Suprapubic skin (tissue), 4 donors: Measurements from ENCODE around the gene TNK2. TPM values are rescaled to one million over a fixed set of nuclear protein-coding genes. Genes with fewer than 3 reads are reported as not detected.

ENCODE experiments used
- DNase-seq, 2 donors: peaks; one replicate each; pipeline ENCODE4 v3.0.0-alpha.2; 2019; ENCODE audit warnings: low spot score in 2 of 2
- H3K27ac ChIP-seq: fragments of 200-600 bp; sonication (generic); one replicate; pipeline ENCODE4 v1.5.1; 2019
- H3K27me3 ChIP-seq: fragments of 200-600 bp; sonication (generic); one replicate; pipeline ENCODE4 v1.5.1; 2019
- H3K36me3 ChIP-seq: fragments of 200-600 bp; sonication (generic); one replicate; pipeline ENCODE4 v1.5.1; 2019
- H3K4me1 ChIP-seq: fragments of 200-600 bp; sonication (generic); one replicate; pipeline ENCODE4 v1.5.1; 2019
- H3K4me3 ChIP-seq: fragments of 200-600 bp; sonication (generic); one replicate; pipeline ENCODE4 v1.5.1; 2019; ENCODE audit warnings: mild to moderate bottlenecking
- H3K9me3 ChIP-seq: fragments of 200-600 bp; sonication (generic); one replicate; pipeline ENCODE4 v1.5.1; 2019
- CTCF ChIP-seq, 2 donors: fragments of 200-600 bp in 1 of 2; fragments of 450-650 bp in 1 of 2; sonication (generic) in 1 of 2; IDR thresholded peaks; one replicate each; pipeline ENCODE4 v1.5.1; 2016 to 2019; ENCODE audit warnings: antibody characterized with exemption in 2 of 2, mild to moderate bottlenecking in 1 of 2, moderate library complexity in 1 of 2
- EP300 ChIP-seq: sonication (generic); formaldehyde crosslinking; IDR thresholded peaks from one replicate; pipeline ENCODE4 v1.6.1; 2017; ENCODE audit warnings: antibody characterized with exemption
- POLR2A ChIP-seq, 2 donors: fragments of 450-650 bp; IDR thresholded peaks; one replicate each; pipeline ENCODE4 v1.6.1; 2017; ENCODE audit warnings: antibody characterized with exemption in 2 of 2, mild to moderate bottlenecking in 2 of 2, moderate library complexity in 2 of 2
- POLR2AphosphoS5 ChIP-seq, 3 donors: sonication (generic); formaldehyde crosslinking; IDR thresholded peaks; one replicate each; pipeline ENCODE4 v1.6.1; 2017; ENCODE audit warnings: antibody characterized with exemption in 3 of 3
- WGBS: methylation state at CpG from one replicate; pipeline ENCODE4 v1.1.5; 2018; 5-methylcytosine and 5-hydroxymethylcytosine counted together
- total RNA-seq, 4 donors: library from RNA; depleted of rRNA; stranded (reverse); fragments of >200 nt; gene quantifications; one replicate each; pipeline ENCODE4 v1.1.0, GENCODE V29; 2016

TNK2 gene
- total RNA-seq, 4 donors from 2014 or later: 52.4 to 101 (median 70.0) TPM

GRCh38 chr3:195854628-195855294, 53.6 kb downstream of the TNK2 start:
- Histone ChIP-seq H3K9me3 (no peaks in the 10 kb centered on the region), H3K27ac (no peak overlapping the region), H3K27me3 (no peaks in the 10 kb centered on the region), H3K36me3 (no peaks in the 10 kb centered on the region), H3K4me3 (no peak overlapping the region), H3K4me1 (peaks cover 20% of the 10 kb centered on the region)
- 60% methylated on average over 9 of the region's 9 CpGs for WGBS
- DNase-seq: no peak
- TF ChIP-seq EP300: no peak
- no peak for TF ChIP-seq POLR2AphosphoS5 (IDR thresholded peaks at IDR 0.05)
- no peak for TF ChIP-seq POLR2A (IDR thresholded peaks at IDR 0.05)
- no peak for TF ChIP-seq CTCF (IDR thresholded peaks at IDR 0.05)

GRCh38 chr3:195853996-195854395, 54.4 kb downstream of the TNK2 start:
- DNase-seq: no peak
- Histone ChIP-seq H3K9me3 (no peaks in the 10 kb centered on the region), H3K36me3 (no peaks in the 10 kb centered on the region), H3K4me1 (peaks cover 17% of the 10 kb centered on the region), H3K27ac (no peak overlapping the region), H3K27me3 (no peaks in the 10 kb centered on the region), H3K4me3 (no peak overlapping the region)
- TF ChIP-seq EP300 (no peak), POLR2A (IDR thresholded peaks at IDR 0.05) (no peak), CTCF (IDR thresholded peaks at IDR 0.05) (no peak), POLR2AphosphoS5 (IDR thresholded peaks at IDR 0.05) (no peak)
- 75% methylated on average over 14 of the region's 14 CpGs for WGBS

- H3K27ac ChIP-seq: no peak overlapping the region
- no peak for TF ChIP-seq CTCF (IDR thresholded peaks at IDR 0.05)
- TF ChIP-seq POLR2AphosphoS5 (IDR thresholded peaks at IDR 0.05): no peak
- TF ChIP-seq EP300: no peak
- TF ChIP-seq POLR2A (IDR thresholded peaks at IDR 0.05): no peak
- DNase-seq: no peak
- H3K36me3 ChIP-seq: no peaks in the 10 kb centered on the region
- WGBS: 80% methylated on average over 12 of the region's 20 CpGs
- H3K9me3 ChIP-seq: no peaks in the 10 kb centered on the region
- H3K4me3 ChIP-seq: no peak overlapping the region
- H3K4me1 ChIP-seq: peaks cover 15% of the 10 kb centered on the region
- no peaks in the 10 kb centered on the region for H3K27me3 ChIP-seq
Measured at GRCh38 chr3:195853036-195853435, 55.3 kb downstream of the TNK2 start.

- Histone ChIP-seq H3K9me3 (no peaks in the 10 kb centered on the region), H3K4me1 (peaks cover 15% of the 10 kb centered on the region), H3K27me3 (no peaks in the 10 kb centered on the region), H3K4me3 (no peak overlapping the region), H3K36me3 (no peaks in the 10 kb centered on the region), H3K27ac (no peak overlapping the region)
- WGBS: 37% methylated on average over 29 of the region's 31 CpGs
- TF ChIP-seq EP300 (no peak), POLR2AphosphoS5 (IDR thresholded peaks at IDR 0.05) (peak in 2 of 3 donors; percentile 32 to 58), CTCF (IDR thresholded peaks at IDR 0.05) (peak; percentile 100)
- peak; percentile 90 to 92 for DNase-seq
Measured at GRCh38 chr3:195850857-195851543, 57.4 kb downstream of the TNK2 start.

GRCh38 chr3:195849322-195850074, 58.9 kb downstream of the TNK2 start:
- peaks cover 14% of the 10 kb centered on the region for H3K4me1 ChIP-seq
- no peak overlapping the region for H3K27ac ChIP-seq

More at GRCh38 chr3:195849322-195850074, 58.9 kb downstream of the TNK2 start:
- no peaks in the 10 kb centered on the region for H3K9me3 ChIP-seq
- no peaks in the 10 kb centered on the region for H3K36me3 ChIP-seq
- no peaks in the 10 kb centered on the region for H3K27me3 ChIP-seq
- no peak overlapping the region for H3K4me3 ChIP-seq
- WGBS: 77% methylated on average over 36 of the region's 53 CpGs
- DNase-seq: no peak
- peak in 1 of 2 donors; percentile 36 for TF ChIP-seq CTCF (IDR thresholded peaks at IDR 0.05)
- TF ChIP-seq EP300: no peak
